SK-N-MC (cell line): ENCODE measurements around the gene EXOC3.

Source experiments
- FOXP2 ChIP-seq: optimal IDR thresholded peaks from 2 replicates; pipeline ENCODE3; 2011; ENCODE audit warnings: mild to moderate bottlenecking, moderate library complexity; ENCODE audit not compliant: insufficient read depth; ENCODE audit errors: extremely low read length, control extremely low read depth
- POLR2AphosphoS5 ChIP-seq: IDR thresholded peaks from 2 replicates; pipeline ENCODE4 v1.6.1; 2012; ENCODE audit warnings: mild to moderate bottlenecking, low read depth, low read length, borderline replicate concordance

- TF ChIP-seq FOXP2 (no peak), POLR2AphosphoS5 (no peak)
These were observed 53.1 kb downstream of the EXOC3 start for GRCh38 chr5:496028-496427.
